Measurements from ENCODE around the gene PDIA4.

DNA sequence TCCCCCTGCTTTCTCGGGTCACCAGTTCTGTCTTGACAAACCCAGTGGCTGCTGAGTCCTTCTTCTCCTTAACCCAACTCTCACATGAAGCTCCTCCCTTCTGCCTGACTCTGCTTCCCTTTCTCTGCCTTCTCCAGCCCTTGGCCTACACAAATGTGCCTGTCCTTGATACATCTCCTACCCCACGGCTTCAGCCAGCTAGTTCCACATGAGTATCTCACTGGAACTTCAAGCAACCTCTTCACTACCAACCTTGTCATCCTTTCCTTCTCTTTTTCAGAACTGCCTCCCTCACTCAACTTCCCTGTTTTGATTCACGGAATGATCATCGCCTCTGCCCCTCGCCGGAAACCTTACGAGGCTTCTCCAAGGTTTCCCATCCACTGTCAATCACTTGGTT is 55.9 kb downstream of the PDIA4 start:
- TF ChIP-seq, protein P1, sequence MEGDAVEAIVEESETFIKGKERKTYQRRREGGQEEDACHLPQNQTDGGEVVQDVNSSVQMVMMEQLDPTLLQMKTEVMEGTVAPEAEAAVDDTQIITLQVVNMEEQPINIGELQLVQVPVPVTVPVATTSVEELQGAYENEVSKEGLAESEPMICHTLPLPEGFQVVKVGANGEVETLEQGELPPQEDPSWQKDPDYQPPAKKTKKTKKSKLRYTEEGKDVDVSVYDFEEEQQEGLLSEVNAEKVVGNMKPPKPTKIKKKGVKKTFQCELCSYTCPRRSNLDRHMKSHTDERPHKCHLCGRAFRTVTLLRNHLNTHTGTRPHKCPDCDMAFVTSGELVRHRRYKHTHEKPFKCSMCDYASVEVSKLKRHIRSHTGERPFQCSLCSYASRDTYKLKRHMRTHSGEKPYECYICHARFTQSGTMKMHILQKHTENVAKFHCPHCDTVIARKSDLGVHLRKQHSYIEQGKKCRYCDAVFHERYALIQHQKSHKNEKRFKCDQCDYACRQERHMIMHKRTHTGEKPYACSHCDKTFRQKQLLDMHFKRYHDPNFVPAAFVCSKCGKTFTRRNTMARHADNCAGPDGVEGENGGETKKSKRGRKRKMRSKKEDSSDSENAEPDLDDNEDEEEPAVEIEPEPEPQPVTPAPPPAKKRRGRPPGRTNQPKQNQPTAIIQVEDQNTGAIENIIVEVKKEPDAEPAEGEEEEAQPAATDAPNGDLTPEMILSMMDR (IDR thresholded peaks at IDR 0.05): no peak
- no peak for TF ChIP-seq POLR2AphosphoS5 (IDR thresholded peaks at IDR 0.05)
- TF ChIP-seq EP300 (IDR thresholded peaks at IDR 0.05): no peak
